GM19193 (cell line): Measurements from ENCODE around the gene FBXL17.

Experiments
- POLR2A ChIP-seq: IDR thresholded peaks from 4 replicates; pipeline ENCODE4 v1.6.1; 2011; ENCODE audit not compliant: insufficient read depth, insufficient read length; ENCODE audit errors: extremely low read depth

Gene FBXL17

DNA sequence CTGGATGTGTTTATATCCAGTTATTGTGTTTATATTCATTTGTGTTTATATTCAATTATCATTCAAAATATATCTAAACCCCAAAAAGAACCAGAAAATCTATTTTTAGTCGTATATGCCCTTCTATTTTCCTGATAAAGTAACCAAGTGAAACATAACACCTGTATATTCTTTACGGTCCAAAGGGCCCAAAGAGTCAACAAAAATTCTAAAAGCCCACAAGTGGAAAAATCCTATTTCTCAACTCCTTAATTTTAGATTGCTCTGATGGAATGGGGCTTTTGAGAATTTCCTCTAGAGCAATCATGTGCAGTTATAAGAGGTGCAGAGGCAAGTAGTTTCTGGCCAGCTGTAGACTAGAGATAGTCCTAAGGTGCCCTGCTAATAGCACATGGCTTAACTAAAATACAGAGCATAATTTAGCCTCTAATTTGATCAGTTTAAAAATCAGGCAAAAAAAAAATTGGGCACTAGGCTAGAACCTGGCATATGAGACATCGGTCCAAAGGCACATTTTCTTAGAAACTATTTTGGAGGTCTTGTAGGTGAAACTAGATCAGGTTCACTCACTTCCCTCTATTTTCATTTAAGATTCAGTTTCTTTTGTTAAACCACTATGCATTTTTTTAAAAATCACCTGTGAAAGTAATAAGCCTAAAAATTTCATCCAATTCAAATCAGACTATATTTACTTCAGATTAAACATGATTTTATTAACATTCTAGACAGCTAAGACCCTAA lies 256.0 kb downstream of the FBXL17 start:
- TF ChIP-seq POLR2A = no peak

DNA sequence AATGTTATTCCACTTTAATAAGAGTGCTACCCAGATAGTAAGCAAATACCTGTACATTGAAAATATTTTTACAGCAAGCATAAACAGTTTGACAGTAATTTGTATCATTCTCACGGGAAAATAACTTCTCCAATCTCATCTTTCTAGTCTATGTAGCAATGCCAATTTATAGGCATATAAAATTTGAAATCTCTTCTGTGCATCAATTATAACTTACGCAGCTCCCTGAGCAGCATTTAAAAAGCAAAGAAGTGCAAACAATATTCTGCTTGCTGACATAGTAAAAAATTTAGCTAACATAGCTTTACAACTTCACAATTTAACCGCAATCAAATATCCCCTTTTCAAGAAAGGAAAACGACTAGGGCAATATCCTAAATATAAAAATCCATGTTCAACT lies 257.3 kb downstream of the FBXL17 start:
- TF ChIP-seq POLR2A = no peak

DNA sequence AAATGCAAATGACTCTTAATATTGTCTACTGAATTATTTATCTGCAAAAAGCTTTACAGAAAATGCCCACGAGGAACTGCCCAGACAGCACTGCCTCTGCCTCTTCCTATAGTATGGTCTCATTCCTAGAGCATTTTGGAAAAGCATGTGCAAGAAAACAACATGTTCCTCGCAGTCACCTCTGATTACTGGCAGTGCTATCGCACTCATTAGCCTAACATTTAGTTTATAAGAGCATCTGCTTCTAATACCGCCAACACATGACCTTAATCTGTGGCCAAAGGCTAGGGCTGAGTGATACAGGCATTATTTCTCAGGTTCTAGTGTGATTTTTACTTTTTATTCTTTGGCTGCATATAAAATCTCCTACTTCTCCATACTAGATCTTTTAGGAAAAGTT lies 259.2 kb downstream of the FBXL17 start:
- no peak for TF ChIP-seq POLR2A

DNA sequence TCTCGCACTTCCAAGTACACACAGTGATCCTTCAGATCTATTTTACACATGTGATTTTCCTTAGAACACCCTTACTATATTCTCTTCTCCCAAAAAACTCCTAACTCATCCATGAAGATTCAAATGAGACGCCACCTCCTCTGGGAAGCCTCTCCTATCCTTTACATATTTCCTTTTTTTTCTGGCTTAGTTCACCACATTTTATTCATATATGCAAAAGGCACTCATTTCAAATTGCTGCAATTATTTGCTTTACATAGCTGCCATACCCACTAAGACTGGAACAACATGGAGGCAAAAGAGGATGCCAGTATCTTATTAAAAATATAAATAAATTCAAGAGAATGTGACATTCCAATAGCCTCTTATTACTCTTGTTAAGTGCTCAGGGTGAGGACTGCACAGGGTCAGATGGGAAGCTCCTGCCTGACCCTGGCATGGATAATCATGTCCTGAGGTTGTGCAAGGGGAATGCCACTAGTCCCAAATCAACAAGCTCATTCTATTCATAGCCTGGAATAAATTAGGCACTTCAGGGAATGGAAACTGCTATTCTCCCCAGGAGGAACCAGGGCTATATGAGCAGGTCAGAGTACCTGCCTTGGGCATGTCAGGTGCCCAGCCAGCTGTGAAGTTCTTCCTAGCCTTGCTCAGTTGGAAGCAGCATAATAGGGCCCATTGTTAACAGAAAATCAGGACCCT lies 262.9 kb downstream of the FBXL17 start:
- no peak for TF ChIP-seq POLR2A

DNA sequence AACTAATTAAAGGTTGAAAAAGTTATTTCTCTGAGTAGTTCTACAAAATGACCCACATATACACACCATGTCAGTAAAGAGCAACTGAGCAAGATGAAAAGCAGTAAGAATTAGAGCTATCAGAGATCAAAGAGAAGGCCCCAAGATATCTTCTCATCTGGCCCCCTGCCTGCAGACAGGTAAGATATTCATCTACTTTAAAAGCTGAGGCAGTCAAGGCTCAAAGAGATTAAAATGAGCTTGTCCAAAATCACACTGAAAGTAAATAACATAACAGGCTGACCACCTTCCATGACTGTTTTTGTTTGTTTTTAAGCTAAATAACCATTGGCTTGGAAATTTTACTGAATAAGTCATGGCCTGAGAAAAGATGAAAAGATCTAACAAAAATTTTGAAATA lies 266.2 kb downstream of the FBXL17 start:
- no peak for TF ChIP-seq POLR2A

DNA sequence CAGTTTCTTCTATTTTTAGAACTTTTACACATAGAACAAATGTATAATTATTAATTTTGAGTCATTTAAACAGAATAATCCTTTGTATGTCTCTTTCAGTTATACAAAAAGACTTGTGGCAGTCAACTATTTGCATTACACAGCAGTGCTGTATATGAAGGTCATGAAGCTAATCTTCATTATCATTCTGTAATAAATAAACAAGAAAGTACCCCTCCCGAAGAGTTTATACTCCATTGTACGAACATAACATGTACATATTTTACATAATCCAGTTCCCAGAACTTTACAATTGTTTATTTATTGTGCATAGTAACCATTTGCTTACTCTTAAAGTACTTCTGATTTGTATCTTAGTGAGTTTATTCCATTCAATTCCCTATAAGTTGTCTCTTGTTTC lies 267.9 kb downstream of the FBXL17 start:
- no peak for TF ChIP-seq POLR2A

DNA sequence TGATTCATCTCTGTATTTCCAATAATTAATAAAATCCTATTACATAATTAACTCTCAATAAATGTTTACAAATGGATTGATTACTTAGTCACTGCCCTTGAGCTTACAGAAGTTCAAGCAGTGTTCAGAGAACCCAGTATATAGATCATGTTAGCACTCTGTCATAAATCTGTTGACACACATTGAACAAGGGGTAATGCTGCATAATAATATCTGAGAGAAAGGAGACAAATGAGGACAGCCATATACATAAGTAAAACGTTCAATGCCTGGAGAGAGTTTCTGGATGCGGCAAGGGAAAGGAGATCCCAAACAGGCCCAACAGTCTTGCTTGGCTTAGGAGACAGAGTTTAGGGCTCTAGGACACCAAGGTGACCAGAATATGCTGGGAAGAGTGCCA lies 270.2 kb downstream of the FBXL17 start:
- TF ChIP-seq POLR2A = no peak

DNA sequence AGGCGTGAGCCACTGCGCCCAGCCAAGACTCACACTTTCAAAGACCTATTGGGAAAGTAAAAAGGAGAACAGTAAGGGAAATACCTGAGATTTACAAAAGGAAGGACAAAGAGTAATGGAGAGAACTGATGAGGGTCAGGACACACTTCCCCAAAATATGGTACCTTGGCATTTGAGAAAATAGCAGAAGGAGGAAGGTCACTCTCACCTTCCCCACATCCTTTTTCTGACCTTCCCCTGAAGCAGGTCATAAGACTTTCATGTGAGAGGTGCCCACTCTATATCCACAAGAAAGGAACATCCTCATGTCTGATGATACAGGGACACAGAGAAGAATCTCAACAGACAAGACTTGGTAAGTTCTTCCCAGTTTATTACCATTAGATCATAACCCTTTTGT lies 272.8 kb downstream of the FBXL17 start:
- TF ChIP-seq POLR2A = no peak

DNA sequence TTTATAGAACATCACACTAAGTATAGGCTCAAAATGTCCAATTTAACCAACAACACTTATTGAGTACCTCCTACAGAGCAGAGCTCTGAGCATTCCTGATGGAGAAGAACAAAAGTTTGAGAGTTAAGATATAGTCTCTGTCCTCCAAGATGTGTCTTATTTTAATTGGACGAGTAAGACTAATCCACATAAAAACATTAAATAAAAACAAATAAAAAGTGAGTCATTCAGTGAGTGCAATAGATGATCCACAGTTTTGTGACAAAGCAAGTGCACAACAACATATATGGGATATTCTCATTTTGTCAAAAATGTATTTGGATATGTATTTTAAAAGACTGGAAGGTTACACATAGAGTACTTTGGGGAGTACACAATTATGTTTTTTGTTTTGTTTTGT lies 277.4 kb downstream of the FBXL17 start:
- TF ChIP-seq POLR2A = no peak

DNA sequence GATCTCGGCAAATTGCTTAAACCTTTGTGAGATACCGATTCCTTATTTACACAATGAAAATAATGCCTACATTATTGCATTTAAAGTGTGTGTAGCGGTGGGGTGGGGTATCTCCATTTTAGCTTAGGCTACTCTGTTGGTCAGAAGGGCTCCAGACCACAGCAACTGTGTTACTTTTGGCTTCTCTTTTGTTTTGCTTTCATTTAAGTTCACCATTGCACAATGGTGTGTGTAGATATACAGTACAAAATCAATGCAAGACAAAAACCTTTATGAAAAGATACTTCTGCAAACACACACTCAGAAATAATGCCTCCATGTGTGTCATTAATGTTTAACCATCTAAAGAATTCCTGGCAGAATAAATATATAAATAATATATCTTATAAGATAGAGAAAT lies 279.4 kb downstream of the FBXL17 start:
- no peak for TF ChIP-seq POLR2A

DNA sequence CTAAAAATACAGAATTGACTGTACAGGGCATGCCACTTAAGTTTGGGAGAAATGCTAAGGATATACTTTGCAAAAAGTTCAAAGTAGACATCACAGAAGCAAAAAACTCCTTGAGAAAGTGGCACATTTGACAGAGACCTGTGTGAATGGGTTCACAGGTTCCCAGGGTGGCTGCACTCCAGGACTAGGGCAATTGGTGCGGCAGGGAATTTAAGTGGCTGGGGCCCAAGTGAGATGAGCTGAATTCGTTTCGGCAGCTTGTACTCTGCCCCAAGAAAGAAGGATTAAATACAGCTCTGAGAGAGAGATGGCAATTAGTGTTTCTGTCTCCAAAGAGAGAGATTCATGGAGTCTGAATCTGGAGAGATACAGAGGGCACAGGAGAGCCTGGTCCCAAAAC lies 280.1 kb downstream of the FBXL17 start:
- TF ChIP-seq POLR2A = no peak

DNA sequence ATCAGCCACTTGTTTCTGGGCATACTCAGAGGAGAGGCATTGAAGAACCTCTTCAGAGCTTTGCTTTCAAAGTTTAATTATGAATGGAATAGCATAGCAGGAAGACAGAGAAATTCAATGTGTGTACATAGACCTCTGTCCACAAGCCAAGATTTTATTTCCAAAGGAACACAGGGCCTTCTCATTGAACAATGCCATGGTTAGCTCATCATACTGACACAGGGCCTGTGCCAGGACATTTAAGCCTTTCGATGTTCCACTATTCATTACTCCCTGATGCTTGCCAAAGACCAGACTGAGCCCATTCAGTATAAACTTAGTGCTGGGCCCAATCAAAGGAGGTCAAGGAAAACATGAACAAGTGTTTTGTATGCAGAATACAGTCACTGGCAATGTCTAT lies 280.8 kb downstream of the FBXL17 start:
- no peak for TF ChIP-seq POLR2A

DNA sequence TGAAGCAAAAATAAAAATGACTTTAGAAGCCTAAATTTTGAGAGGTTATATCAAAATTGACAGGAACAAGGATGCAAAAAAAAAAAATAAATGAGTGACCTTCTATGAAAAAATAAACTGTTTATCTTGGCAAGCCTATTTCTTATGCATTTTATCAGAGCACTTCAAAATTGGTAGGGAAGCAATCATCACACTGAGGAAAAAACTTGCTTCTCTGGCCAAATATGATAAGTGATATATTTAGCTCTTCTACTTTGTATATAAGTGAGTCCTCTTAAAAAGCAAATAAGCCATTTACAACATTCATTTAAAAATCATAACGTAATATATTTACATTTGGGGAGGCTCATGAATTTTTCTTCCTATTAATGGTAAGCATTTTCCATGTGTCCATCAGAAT lies 287.1 kb downstream of the FBXL17 start:
- TF ChIP-seq POLR2A = no peak

DNA sequence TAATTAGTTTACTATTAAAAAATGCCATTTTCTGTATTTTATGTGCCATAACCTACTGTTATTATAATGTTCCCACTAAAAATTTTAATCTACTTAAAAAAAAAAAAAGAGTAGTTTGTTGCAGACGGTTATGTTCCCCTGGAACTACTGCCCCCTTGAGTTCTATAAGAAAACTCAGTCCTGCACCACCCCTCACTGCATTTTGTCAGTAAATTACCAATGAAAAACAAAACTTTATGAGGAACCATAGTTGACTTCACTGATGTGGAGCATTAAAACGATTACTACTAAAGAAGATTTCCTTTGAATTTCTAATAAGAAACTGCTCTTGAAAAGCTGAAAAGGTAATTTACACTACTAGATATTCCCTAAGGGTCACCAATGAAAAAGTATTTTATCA lies 288.7 kb downstream of the FBXL17 start:
- no peak for TF ChIP-seq POLR2A

DNA sequence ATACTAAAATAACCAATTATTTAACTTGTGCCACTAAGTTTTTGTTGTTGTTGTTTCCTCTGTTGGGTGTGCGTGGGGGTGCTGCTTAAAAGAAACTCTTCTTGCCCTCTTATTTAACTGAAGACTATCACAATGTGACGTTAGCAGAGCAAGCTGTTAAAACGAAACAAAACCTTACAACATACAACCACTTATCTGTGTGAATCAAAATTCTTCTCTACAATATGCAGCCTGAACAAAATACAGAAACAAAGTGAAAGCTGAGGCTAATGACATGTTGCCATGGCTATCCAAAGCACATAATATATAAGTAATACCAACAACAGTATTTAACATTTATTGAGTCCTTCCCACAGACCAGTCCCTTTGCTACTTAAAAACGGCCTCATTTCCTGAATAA lies 291.0 kb downstream of the FBXL17 start:
- TF ChIP-seq POLR2A = no peak

DNA sequence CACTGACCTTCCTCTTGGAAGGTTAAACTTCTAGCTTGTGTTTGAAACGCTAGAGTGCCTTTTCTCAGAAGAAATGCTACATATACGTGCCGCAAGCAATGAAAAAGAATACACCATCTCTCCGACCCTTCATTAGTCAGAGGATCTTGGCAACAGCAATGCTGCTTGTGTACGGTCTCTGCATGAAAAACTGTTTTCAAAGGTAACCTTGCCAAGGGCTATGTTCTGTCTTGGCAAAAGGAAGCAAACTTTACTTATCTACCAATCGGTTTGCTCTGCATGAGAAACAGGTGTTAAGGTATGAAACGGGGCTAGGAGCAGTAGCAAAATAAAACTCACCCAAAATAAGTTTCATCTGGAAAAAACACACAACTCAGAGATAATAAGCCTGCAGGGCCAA lies 297.8 kb downstream of the FBXL17 start:
- no peak for TF ChIP-seq POLR2A
